Diencephalon (tissue), 1 donor: Measurements from ENCODE around the gene ABHD1. TPM values are rescaled to one million over a fixed set of nuclear protein-coding genes. Genes with fewer than 3 reads are reported as not detected.

Source experiments
- total RNA-seq: library from RNA; depleted of rRNA; stranded (reverse); fragments of >200 nt; gene quantifications from one replicate; pipeline ENCODE4 v1.2.3, GENCODE V29; 2014

Gene ABHD1
- total RNA-seq: 0.46 TPM

DNA sequence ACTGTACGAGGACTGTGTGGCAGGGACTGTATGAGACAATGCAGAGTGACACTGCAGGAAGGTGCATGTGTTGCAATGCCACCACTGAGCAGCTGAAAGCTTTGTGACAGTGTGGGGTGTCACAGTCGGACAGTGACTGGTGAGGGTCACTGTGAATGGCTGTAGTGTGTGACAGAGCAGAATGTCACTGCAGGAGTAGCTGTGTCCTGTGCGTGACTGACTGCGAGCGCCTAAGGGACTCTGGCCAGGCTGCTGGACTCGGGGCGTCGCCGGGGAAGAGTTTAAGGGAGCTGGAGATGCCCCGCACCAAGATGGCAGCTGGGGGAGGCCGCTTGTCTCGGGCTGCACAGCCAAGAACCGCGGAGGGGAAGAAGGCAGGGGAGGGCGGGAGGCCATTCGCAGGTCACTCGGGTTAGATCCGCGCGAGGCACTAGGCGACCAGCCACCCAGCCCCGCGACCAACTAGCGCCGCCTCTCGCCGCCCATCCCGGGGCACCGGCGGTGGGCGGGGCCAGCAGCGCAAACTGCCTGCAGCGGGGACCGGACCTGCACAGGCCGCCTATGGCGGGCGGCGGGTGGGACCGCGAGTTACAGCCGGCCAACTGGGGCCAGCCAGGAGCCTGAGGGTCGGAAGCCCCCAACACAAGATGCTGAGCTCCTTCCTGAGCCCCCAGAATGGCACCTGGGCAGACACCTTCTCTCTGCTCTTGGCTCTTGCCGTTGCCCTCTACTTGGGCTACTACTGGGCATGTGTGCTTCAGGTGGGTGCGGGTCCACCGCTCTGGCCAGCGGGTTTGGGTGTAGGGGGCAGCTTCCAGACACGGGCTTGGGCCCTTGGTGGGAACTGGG, at the start of gene ABHD1:
TSS of gene ABHD1 (plus strand) at position 514 of the 849 bp plus-strand sequence. CDS start at position 648, 134 bp downstream.

GRCh38 chr2:27078267-27079194, 45.1 kb upstream of the ABHD1 start, which contains the start of gene EMILIN1:
TSS of gene EMILIN1 (plus strand) at chr2:27078615. CDS start at chr2:27079066, 451 bp downstream.

DNA sequence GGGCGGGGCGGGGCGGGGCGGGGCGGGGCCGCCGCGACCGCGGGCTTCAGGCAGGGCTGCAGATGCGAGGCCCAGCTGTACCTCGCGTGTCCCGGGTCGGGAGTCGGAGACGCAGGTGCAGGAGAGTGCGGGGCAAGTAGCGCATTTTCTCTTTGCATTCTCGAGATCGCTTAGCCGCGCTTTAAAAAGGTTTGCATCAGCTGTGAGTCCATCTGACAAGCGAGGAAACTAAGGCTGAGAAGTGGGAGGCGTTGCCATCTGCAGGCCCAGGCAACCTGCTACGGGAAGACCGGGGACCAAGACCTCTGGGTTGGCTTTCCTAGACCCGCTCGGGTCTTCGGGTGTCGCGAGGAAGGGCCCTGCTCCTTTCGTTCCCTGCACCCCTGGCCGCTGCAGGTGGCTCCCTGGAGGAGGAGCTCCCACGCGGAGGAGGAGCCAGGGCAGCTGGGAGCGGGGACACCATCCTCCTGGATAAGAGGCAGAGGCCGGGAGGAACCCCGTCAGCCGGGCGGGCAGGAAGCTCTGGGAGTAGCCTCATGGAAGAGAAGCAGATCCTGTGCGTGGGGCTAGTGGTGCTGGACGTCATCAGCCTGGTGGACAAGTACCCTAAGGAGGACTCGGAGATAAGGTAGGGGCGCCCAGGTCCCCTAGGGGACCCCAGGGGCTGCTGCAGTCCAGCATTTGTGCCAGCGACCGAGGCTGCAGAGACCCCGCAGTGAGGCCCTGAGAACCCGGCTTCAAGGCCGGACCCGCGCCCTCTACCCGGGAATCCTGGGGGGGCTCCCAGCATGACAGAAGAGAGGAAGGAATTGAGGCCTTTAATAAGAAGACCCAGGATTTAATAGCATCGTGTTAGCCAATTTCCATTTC, 36.7 kb upstream of the ABHD1 start, which contains the start of gene KHK:
TSS of gene KHK (plus strand) at position 49 of the 870 bp plus-strand sequence. CDS start at position 537, 488 bp downstream.

GRCh38 chr2:27118525-27119329, 4.9 kb upstream of the ABHD1 start, which contains the start of gene CGREF1:
TSS of gene CGREF1 (minus strand) at chr2:27119128. CDS start at chr2:27104366, 14,762 bp downstream.

GRCh38 chr2:27133905-27134780, 10.5 kb downstream of the ABHD1 start, which contains the start of gene PREB:
TSS of gene PREB (minus strand) at chr2:27134636. CDS start at chr2:27134421, 215 bp downstream.

GRCh38 chr2:27139310-27139709, 15.7 kb downstream of the ABHD1 start, which contains the start of gene PRR30:
TSS of gene PRR30 (minus strand) at chr2:27139410. CDS start at chr2:27138329, 1,081 bp downstream.

DNA sequence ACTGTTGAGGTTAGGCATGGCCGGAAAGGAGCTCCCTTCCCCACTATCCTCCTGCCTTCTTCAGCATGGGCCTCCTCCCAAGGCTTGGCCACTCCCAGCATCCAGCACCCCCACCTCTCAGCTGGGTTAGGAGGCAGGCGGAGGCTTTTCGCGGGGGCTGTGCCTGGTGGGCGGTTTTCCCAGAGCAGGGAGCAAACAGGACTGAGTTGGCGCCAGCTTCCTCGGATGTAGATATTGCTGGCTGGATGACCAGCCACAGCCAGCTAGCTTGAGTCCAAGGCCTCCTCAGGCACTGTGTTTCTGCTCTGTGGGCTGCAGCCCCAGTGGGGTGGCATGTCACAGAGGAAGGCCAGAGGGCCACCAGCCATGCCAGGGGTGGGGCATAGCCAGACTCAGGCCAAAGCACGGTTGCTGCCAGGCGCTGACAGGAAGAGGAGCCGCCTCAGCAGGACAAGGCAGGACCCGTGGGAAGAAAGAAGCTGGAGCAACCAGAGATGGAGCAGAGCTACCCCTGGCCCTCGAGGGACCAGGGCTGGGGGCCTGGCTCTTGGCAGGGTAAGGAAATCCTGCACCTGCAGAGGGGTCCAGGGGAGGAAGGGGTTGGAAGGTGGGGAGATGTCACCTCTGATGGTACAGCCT, 25.3 kb downstream of the ABHD1 start, which contains the start of gene TCF23:
TSS of gene TCF23 (plus strand) at position 204 of the 639 bp plus-strand sequence. CDS start at position 334, 130 bp downstream.

Other genes starting within 250 kb of the ABHD1 start
- gene MAPRE3, start 153.2 kb upstream of the ABHD1 start, total RNA-seq: 39.9 TPM
- gene TMEM214, start 90.8 kb upstream of the ABHD1 start, total RNA-seq: 14.5 TPM
- 28.6 TPM for gene AGBL5, start 72.1 kb upstream of the ABHD1 start, total RNA-seq
- gene OST4, start 52.2 kb upstream of the ABHD1 start, total RNA-seq: 158 TPM
- gene EMILIN1, start 45.2 kb upstream of the ABHD1 start, total RNA-seq: 6.2 TPM
- 8.8 TPM for gene KHK, start 37.0 kb upstream of the ABHD1 start, total RNA-seq
- gene CGREF1, start 4.7 kb upstream of the ABHD1 start, total RNA-seq: 28.8 TPM
- gene PREB, start 10.8 kb downstream of the ABHD1 start, total RNA-seq: 24.7 TPM
- not detected for gene PRR30, start 15.6 kb downstream of the ABHD1 start, total RNA-seq
- gene TCF23, start 25.2 kb downstream of the ABHD1 start, total RNA-seq: not detected
- gene ATRAID, start 88.2 kb downstream of the ABHD1 start, total RNA-seq: 57.7 TPM
- 27.7 TPM for gene SLC5A6, start 88.5 kb downstream of the ABHD1 start, total RNA-seq
- gene CAD, start 93.6 kb downstream of the ABHD1 start, total RNA-seq: 27.2 TPM
- gene SLC30A3, start 139.2 kb downstream of the ABHD1 start, total RNA-seq: 2.1 TPM
- gene DNAJC5G, start 151.6 kb downstream of the ABHD1 start, total RNA-seq: 0.23 TPM
- gene TRIM54, start 158.6 kb downstream of the ABHD1 start, total RNA-seq: not detected
- gene UCN, start 184.6 kb downstream of the ABHD1 start, total RNA-seq: 0.92 TPM
- 45.7 TPM for gene MPV17, start 199.3 kb downstream of the ABHD1 start, total RNA-seq
- gene GTF3C2, start 232.9 kb downstream of the ABHD1 start, total RNA-seq: 32.3 TPM
- 23.8 TPM for gene EIF2B4, start 246.5 kb downstream of the ABHD1 start, total RNA-seq
- gene SNX17, start 246.8 kb downstream of the ABHD1 start, total RNA-seq: 66.0 TPM